Aorta (tissue), 5 donors: ENCODE measurements around the gene NRL. TPM values are rescaled to one million over a fixed set of nuclear protein-coding genes. Genes with fewer than 3 reads are reported as not detected.
A peak's percentile ranks its signal among the peaks of the same experiment; 100 is the strongest.

Experiments
- ATAC-seq: fragments of 200-7000 bp; cut with Tn5 transposase; one replicate; pipeline ENCODE4 v1.9.1; 2022; ENCODE audit warnings: moderate library complexity; ENCODE audit not compliant: low FRiP score
- DNase-seq, 2 donors: peaks; one replicate each; pipeline ENCODE4 v3.0.0-alpha.2; 2020
- H3K27ac ChIP-seq, 2 donors: one replicate each; pipeline ENCODE4 v1.5.1; 2013; ENCODE audit warnings: low read length in 2 of 2, mild to moderate bottlenecking in 2 of 2, moderate library complexity in 2 of 2, control low read depth in 1 of 2, inconsistent platforms in 1 of 2, low read depth in 1 of 2
- H3K27me3 ChIP-seq, 2 donors: one replicate each; pipeline ENCODE4 v1.6.1; 2013; ENCODE audit warnings: control low read depth in 1 of 2, low read length in 1 of 2, mild to moderate bottlenecking in 1 of 2, moderate library complexity in 1 of 2; ENCODE audit not compliant: insufficient read depth in 2 of 2, control insufficient read depth in 1 of 2
- H3K36me3 ChIP-seq, 2 donors: one replicate each; pipeline ENCODE4 v1.6.1; 2013; ENCODE audit warnings: control low read depth in 1 of 2, low read length in 1 of 2, mild to moderate bottlenecking in 1 of 2; ENCODE audit not compliant: insufficient read depth in 2 of 2, control insufficient read depth in 1 of 2
- H3K4me1 ChIP-seq, 2 donors: one replicate each; pipeline ENCODE4 v1.6.1; 2013; ENCODE audit warnings: low read length in 2 of 2, control low read depth in 1 of 2, mild to moderate bottlenecking in 1 of 2, moderate library complexity in 1 of 2; ENCODE audit not compliant: insufficient read depth in 2 of 2, control insufficient read depth in 1 of 2
- H3K4me3 ChIP-seq, 2 donors: one replicate each; pipeline ENCODE4 v1.5.1; 2013; ENCODE audit warnings: low read length in 2 of 2, control low read depth in 1 of 2, mild to moderate bottlenecking in 1 of 2
- H3K9me3 ChIP-seq: one replicate; pipeline ENCODE4 v1.6.1; 2013; ENCODE audit warnings: mild to moderate bottlenecking, low read length; ENCODE audit not compliant: control insufficient read depth
- WGBS, 2 donors: extraction: QIAGEN DNeasy Blood & Tissue Kit; methylation state at CpG; one replicate each; pipeline ENCODE4 v1.1.7; 2013; 5-methylcytosine and 5-hydroxymethylcytosine counted together
- intact Hi-C, 2 donors: fragments of 100-400 bp; cut with DNase I; formaldehyde crosslinking; loops; one replicate each; pipeline versions ENCODE4 v1.14.2 to v1.15.0; 2022
- polyA plus RNA-seq, 2 donors: library from polyadenylated mRNA; stranded (reverse); fragments of 200-250 nt; gene quantifications; one replicate each; pipeline ENCODE4 v1.2.3, GENCODE V29; 2013
- total RNA-seq, 2 donors: library from RNA; stranded (reverse); fragmentation: NEBNext Ultra II Directional; extraction: Animal tissue kit (Norgen Biotek cat#: 25700); gene quantifications; one replicate each; pipeline ENCODE4 v1.2.1, GENCODE V29; 2021
- donor health status: healthy with polysubstance abuse.
- donor health status: Bipolar disorder and iron deficiency.
- donor health status: DM: no; HTN: no; CAD: no.
- donor health status: DM: no; HTN: no; CAD: no.
- donor health status: DM: yes; HTN: yes; CAD: no.

Gene NRL
- total and polyA plus RNA-seq, 4 donors: 0.63 to 1.4 (median 1.2) TPM

GRCh38 chr14:24065408-24065807 is 49.3 kb downstream of the NRL start:
- no peaks in the 10 kb centered on the region for H3K4me1 ChIP-seq
- no peaks in the 10 kb centered on the region for H3K9me3 ChIP-seq
- DNase-seq: peak in 1 of 2 donors; percentile 42
- no peaks in the 10 kb centered on the region for H3K36me3 ChIP-seq
- H3K27me3 ChIP-seq: no peaks in the 10 kb centered on the region
- no peak for ATAC-seq
- intact Hi-C loops: no loop called here
- WGBS, 2 donors: 76 to 79% methylated on average over 8 of the region's 8 CpGs
- no peak overlapping the region for H3K27ac ChIP-seq
- H3K4me3 ChIP-seq: no peak overlapping the region

GRCh38 chr14:24064856-24065255 is 49.9 kb downstream of the NRL start:
- Histone ChIP-seq H3K9me3 (no peaks in the 10 kb centered on the region), H3K27ac (no peak overlapping the region), H3K4me1 (no peaks in the 10 kb centered on the region), H3K4me3 (no peak overlapping the region), H3K36me3 (no peaks in the 10 kb centered on the region), H3K27me3 (no peaks in the 10 kb centered on the region)
- no peak for DNase-seq
- intact Hi-C loops: no loop called here
- WGBS, 2 donors: 90 to 93% methylated on average over 13 to 15 of the region's 15 CpGs
- ATAC-seq: no peak

GRCh38 chr14:24064091-24064795 is 50.5 kb downstream of the NRL start:
- 89 to 91% methylated on average over 7 of the region's 7 CpGs for WGBS, 2 donors
- H3K9me3 ChIP-seq: no peaks in the 10 kb centered on the region
- H3K4me1 ChIP-seq: no peaks in the 10 kb centered on the region
- DNase-seq (peak in 1 of 2 donors; percentile 37), ATAC-seq (no peak)
- no peak overlapping the region for H3K27ac ChIP-seq
- H3K36me3 ChIP-seq: no peaks in the 10 kb centered on the region
- intact Hi-C loops: no loop called here
- no peaks in the 10 kb centered on the region for H3K27me3 ChIP-seq
- H3K4me3 ChIP-seq: no peak overlapping the region

GRCh38 chr14:24063263-24063836 is 51.4 kb downstream of the NRL start:
- 82 to 87% methylated on average over 4 of the region's 4 CpGs for WGBS, 2 donors
- H3K9me3 ChIP-seq: no peaks in the 10 kb centered on the region
- no peak overlapping the region for H3K27ac ChIP-seq
- intact Hi-C loops: no loop called here
- no peak overlapping the region for H3K4me3 ChIP-seq
- H3K27me3 ChIP-seq: no peaks in the 10 kb centered on the region
- ATAC-seq: no peak
- no peak for DNase-seq
- no peaks in the 10 kb centered on the region for H3K4me1 ChIP-seq
- no peaks in the 10 kb centered on the region for H3K36me3 ChIP-seq

- no peak overlapping the region for H3K4me3 ChIP-seq
- no peak for DNase-seq
- no peaks in the 10 kb centered on the region for H3K4me1 ChIP-seq
- intact Hi-C loops: no loop called here
- no peak for ATAC-seq
- no peaks in the 10 kb centered on the region for H3K36me3 ChIP-seq
- no peaks in the 10 kb centered on the region for H3K27me3 ChIP-seq
- no peaks in the 10 kb centered on the region for H3K9me3 ChIP-seq
- WGBS, 2 donors: 90 to 92% methylated on average over 14 of the region's 14 CpGs
- H3K27ac ChIP-seq: no peak overlapping the region
Observed at GRCh38 chr14:24062216-24062980, 52.4 kb downstream of the NRL start.

GRCh38 chr14:24060984-24061913 is 53.5 kb downstream of the NRL start:
- 92 to 96% methylated on average over 7 of the region's 7 CpGs for WGBS, 2 donors
- no peaks in the 10 kb centered on the region for H3K9me3 ChIP-seq
- H3K27me3 ChIP-seq: no peaks in the 10 kb centered on the region
- DNase-seq: no peak
- H3K4me3 ChIP-seq: no peak overlapping the region
- no peaks in the 10 kb centered on the region for H3K4me1 ChIP-seq
- H3K36me3 ChIP-seq: no peaks in the 10 kb centered on the region
- no peak overlapping the region for H3K27ac ChIP-seq
- intact Hi-C loops: no loop called here
- no peak for ATAC-seq

GRCh38 chr14:24060443-24060842 is 54.3 kb downstream of the NRL start:
- Histone ChIP-seq H3K27me3 (no peaks in the 10 kb centered on the region), H3K4me1 (no peaks in the 10 kb centered on the region), H3K9me3 (no peaks in the 10 kb centered on the region), H3K27ac (no peak overlapping the region), H3K36me3 (no peaks in the 10 kb centered on the region), H3K4me3 (no peak overlapping the region)
- WGBS, 2 donors: 91 to 92% methylated on average over 10 of the region's 10 CpGs
- DNase-seq: no peak
- no peak for ATAC-seq
- intact Hi-C loops: no loop called here

GRCh38 chr14:24059841-24060388 is 54.8 kb downstream of the NRL start:
- ATAC-seq (no peak), DNase-seq (peak in 1 of 2 donors; percentile 66)
- H3K9me3 ChIP-seq: no peaks in the 10 kb centered on the region
- no peak overlapping the region for H3K4me3 ChIP-seq
- no peaks in the 10 kb centered on the region for H3K36me3 ChIP-seq
- H3K27me3 ChIP-seq: no peaks in the 10 kb centered on the region
- no peak overlapping the region for H3K27ac ChIP-seq
- intact Hi-C loops: loop anchor here in 1 of 2 donors (2.0 to 5.0 kb wide), 2 partner anchors 31 to 47 kb away; no protein-coding TSS in a partner anchor
- WGBS, 2 donors: 92 to 93% methylated on average over 16 of the region's 16 CpGs
- no peaks in the 10 kb centered on the region for H3K4me1 ChIP-seq
